HCT116 (cell line): ENCODE measurements around the gene SMG6.

ENCODE experiments used
- CTCF ChIP-seq, 3 experiments: fragments of 200-600 bp in 1 of 3; sonication (generic) in 1 of 3; IDR thresholded peaks in 2 of 3; conservative IDR thresholded peaks in 1 of 3; 2 replicates each; pipeline ENCODE4 v1.5.1; 2012 to 2017; ENCODE audit warnings: low read depth in 2 of 3, low read length in 2 of 3, antibody characterized with exemption in 1 of 3, borderline replicate concordance in 1 of 3, control low read depth in 1 of 3, mild to moderate bottlenecking in 1 of 3, mixed read lengths in 1 of 3, mixed run types in 1 of 3, moderate library complexity in 1 of 3; ENCODE audit not compliant: insufficient read depth in 1 of 3
- EGR1 ChIP-seq: IDR thresholded peaks from 2 replicates; pipeline ENCODE4 v1.6.1; 2012; ENCODE audit warnings: low read depth
- EZH2 ChIP-seq: fragments of 200-600 bp; sonication (generic); IDR thresholded peaks from 2 replicates; pipeline ENCODE4 v1.6.1; 2017; ENCODE audit warnings: antibody characterized with exemption, mixed run types
- EZH2phosphoT487 ChIP-seq: fragments of 200-600 bp; IDR thresholded peaks from 2 replicates; pipeline ENCODE4 v1.6.1; 2018; ENCODE audit warnings: antibody characterized with exemption, borderline replicate concordance
- FOSL1 ChIP-seq: IDR thresholded peaks from 2 replicates; pipeline ENCODE4 v1.6.1; 2012; ENCODE audit warnings: low read depth
- MAX ChIP-seq: IDR thresholded peaks from 2 replicates; pipeline ENCODE4 v1.6.1; 2012
- POLR2A ChIP-seq: IDR thresholded peaks from 2 replicates; pipeline ENCODE4 v1.7.0; 2011; ENCODE audit warnings: borderline replicate concordance; ENCODE audit not compliant: insufficient read depth, insufficient read length; ENCODE audit errors: extremely low read depth
- POLR2AphosphoS5 ChIP-seq: IDR thresholded peaks from 2 replicates; pipeline ENCODE4 v1.6.1; 2011; ENCODE audit warnings: mild to moderate bottlenecking, low read depth, low read length, moderate library complexity
- REST ChIP-seq: IDR thresholded peaks from 2 replicates; pipeline ENCODE4 v1.6.1; 2012; ENCODE audit warnings: low read depth
- TCF7L2 ChIP-seq: IDR thresholded peaks from 2 replicates; pipeline ENCODE4 v1.7.0; 2011; ENCODE audit warnings: borderline replicate concordance, inconsistent platforms; ENCODE audit not compliant: insufficient read depth, insufficient read length; ENCODE audit errors: extremely low read depth
- YY1 ChIP-seq: IDR thresholded peaks from 2 replicates; pipeline ENCODE4 v1.6.1; 2011; ENCODE audit warnings: low read length, low read depth, moderate library complexity, mild to moderate bottlenecking; ENCODE audit not compliant: insufficient replicate concordance; ENCODE audit errors: extremely low read depth
- ZBTB33 ChIP-seq: IDR thresholded peaks from 2 replicates; pipeline ENCODE4 v1.6.1; 2011; ENCODE audit warnings: mild to moderate bottlenecking, low read length, moderate library complexity; ENCODE audit not compliant: insufficient replicate concordance; ENCODE audit errors: extremely low read depth
- ZFX ChIP-seq: fragments of 450-650 bp; IDR thresholded peaks from 2 replicates; pipeline ENCODE4 v1.6.1; 2017
- ZNF274 ChIP-seq: fragments of 200-500 bp; sonication (Bioruptor generic); IDR thresholded peaks from 2 replicates; pipeline ENCODE4 v1.6.1; 2014; ENCODE audit warnings: mild to moderate bottlenecking, low read depth, low read length, inconsistent platforms

GRCh38 chr17:2251098-2251497 is 52.5 kb downstream of the SMG6 start:
- TF ChIP-seq POLR2AphosphoS5 (no peak), CTCF (IDR thresholded peaks at IDR 0.05 in 2 of 3, conservative IDR thresholded peaks at IDR 0.05 in 1 of 3; ENCODE audit: borderline replicate concordance in 1 of 3, insufficient read depth in 1 of 3, low read depth in 2 of 3, low read length in 2 of 3) (no peak), ZFX (no peak), EZH2phosphoT487 (no peak), MAX (no peak), FOSL1 (no peak), TCF7L2 (no peak), EZH2 (no peak), ZNF274 (no peak), YY1 (no peak), REST (no peak), POLR2A (no peak), ZBTB33 (no peak), EGR1 (no peak)
